Measurements from ENCODE around the gene SPATA6. TPM values are rescaled to one million over a fixed set of nuclear protein-coding genes. Genes with fewer than 3 reads are reported as not detected.

SPATA6 gene
- polyA plus RNA-seq, 1 donor from 2014 or later = 2.2 TPM

DNA sequence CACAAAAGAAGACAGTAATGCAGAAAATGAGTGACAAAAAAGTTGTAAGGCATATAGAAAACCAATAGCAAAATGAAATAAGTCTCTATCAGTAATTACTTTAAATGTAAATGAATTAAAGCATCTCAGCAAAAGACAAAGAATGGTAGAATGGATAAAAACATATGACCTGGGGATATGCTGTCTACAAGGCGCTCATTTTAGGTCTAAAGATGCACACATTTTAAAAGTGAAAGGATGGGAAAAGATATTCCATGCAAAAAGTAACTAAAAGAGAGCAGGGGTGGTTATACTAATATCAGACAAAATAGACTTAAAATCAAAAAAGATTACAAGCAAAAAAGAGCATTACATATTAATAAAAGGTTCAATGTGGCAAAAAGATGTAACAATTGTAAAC, 41.2 kb downstream of the SPATA6 start:
- Mint-ChIP-seq H3K27ac (no peak overlapping the region), H3K9me3 (peaks cover 3 to 6% (median 4%) of the 10 kb centered on the region in 3 donors)

DNA sequence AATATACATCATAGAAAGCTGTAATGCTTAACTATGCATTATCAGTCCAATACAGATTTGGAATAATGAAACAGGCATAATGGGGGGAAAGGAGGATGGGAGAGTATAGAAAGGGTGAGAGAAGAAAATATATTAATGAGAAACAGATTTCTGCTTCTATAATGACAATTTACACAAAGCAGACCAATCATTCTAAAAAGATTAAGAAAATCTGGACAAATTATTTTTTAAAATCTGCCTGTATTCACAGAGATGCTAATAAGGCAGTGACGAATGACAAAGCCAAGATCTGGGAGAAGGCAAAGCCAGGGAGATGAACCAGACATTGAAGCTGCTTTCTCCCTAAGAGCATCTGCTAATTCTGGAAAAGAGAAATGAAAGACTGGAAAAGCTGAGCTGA, 50.0 kb downstream of the SPATA6 start:
- Mint-ChIP-seq H3K4me1 (no peaks in the 10 kb centered on the region), H3K27me3 (no peaks in the 10 kb centered on the region), H3K4me3 (no peak overlapping the region), H3K9me3 (peaks cover 0 to 2% (median 0%) of the 10 kb centered on the region in 3 donors), H3K27ac (no peak overlapping the region), H3K36me3 (peaks cover 5% of the 10 kb centered on the region)

More for the DNA sequence above, 41.2 kb downstream of the SPATA6 start:
- H3K27me3 Mint-ChIP-seq = no peaks in the 10 kb centered on the region
- H3K4me3 Mint-ChIP-seq = no peak overlapping the region
- no peaks in the 10 kb centered on the region for H3K4me1 Mint-ChIP-seq
- peaks cover 2% of the 10 kb centered on the region for H3K36me3 Mint-ChIP-seq

DNA sequence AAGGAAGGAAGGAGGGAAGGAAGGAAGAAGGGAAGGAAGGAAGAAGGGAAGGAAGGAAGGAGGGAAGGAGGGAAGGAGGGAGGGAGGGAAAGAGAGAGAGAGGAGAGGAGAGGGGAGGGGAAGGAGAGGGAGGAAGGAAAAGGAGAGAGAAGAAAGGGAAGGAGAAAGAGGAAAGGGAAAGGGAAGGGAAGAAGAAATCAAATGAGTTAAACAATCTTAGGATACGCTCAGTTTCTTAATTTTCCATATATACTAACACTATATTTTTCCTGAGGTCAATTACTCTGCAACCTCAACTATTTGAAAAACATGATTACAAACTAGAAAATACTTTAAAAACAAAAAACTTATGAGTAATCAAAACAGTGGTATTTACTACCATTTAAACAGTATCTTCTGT, 53.3 kb downstream of the SPATA6 start:
- peaks cover 0 to 2% (median 0%) of the 10 kb centered on the region in 3 donors for H3K9me3 Mint-ChIP-seq
- H3K27ac Mint-ChIP-seq = no peak overlapping the region
- no peak overlapping the region for H3K4me3 Mint-ChIP-seq
- no peaks in the 10 kb centered on the region for H3K27me3 Mint-ChIP-seq
- no peaks in the 10 kb centered on the region for H3K4me1 Mint-ChIP-seq
- H3K36me3 Mint-ChIP-seq = peaks cover 5% of the 10 kb centered on the region

DNA sequence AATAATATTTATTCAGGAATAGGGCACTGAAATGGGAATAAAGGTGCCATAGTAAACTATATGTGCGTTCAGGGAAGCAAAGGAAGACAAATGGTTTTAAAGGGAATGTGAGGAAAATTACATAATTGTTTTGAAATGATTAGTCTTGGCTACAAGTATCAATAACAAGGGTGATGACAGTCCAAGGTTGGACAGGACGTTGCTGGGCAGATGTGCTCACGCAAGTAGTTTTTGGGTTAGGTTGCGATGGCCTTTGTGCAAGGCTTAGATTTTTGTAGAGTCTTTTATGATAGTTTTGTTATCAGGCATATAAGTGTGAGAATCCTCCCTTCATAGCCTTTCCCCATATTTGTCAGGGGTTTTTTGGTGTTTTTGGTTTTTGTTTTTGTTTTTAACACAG, 57.0 kb downstream of the SPATA6 start:
- Mint-ChIP-seq H3K4me1 (no peaks in the 10 kb centered on the region), H3K9me3 (no peaks in the 10 kb centered on the region), H3K27ac (no peak overlapping the region), H3K36me3 (peaks cover 2% of the 10 kb centered on the region), H3K4me3 (no peak overlapping the region), H3K27me3 (no peaks in the 10 kb centered on the region)

DNA sequence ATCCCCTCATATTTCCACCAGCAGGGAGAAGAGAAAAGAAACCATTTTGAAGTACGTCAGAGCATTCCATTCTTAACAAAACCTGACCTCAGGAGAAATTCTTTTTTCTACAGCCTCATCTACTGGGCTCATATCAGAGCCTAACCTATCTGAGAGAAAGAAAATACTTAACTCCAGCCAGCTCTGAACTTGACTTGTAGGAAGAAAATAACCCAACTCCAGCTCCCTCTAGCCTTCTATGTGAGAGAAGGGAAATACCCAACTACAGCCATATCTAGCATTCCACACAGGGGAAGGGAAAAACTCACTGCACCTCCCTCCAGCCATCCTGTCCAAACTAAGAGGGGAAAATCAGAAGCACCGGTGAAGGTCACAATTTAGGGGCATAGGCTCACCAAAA, 57.7 kb downstream of the SPATA6 start:
- Mint-ChIP-seq H3K4me3 (no peak overlapping the region), H3K27ac (no peak overlapping the region), H3K27me3 (no peaks in the 10 kb centered on the region), H3K9me3 (no peaks in the 10 kb centered on the region), H3K36me3 (peaks cover 2% of the 10 kb centered on the region), H3K4me1 (no peaks in the 10 kb centered on the region)

DNA sequence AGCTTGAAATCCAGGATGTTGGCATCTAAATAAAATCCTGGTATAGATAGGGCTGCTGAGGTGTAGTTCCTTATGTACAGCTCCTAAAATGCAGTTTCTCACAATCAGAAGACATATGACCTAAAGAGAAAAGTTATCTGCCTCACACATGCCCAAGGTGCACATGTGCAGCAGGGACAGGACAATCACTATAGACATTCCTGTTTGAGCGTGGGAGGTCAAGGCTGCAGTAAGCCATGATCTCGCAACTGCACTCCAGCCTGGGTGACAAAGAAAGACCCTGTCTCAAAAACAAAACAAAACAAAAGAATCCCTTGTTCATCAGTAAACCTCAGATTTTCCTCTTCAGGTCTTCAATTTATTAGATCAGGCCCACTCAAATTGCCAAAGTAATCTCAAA, 66.1 kb downstream of the SPATA6 start:
- Mint-ChIP-seq H3K9me3 (no peaks in the 10 kb centered on the region), H3K4me3 (no peak overlapping the region), H3K36me3 (no peaks in the 10 kb centered on the region), H3K27me3 (no peaks in the 10 kb centered on the region), H3K4me1 (no peaks in the 10 kb centered on the region), H3K27ac (no peak overlapping the region)

DNA sequence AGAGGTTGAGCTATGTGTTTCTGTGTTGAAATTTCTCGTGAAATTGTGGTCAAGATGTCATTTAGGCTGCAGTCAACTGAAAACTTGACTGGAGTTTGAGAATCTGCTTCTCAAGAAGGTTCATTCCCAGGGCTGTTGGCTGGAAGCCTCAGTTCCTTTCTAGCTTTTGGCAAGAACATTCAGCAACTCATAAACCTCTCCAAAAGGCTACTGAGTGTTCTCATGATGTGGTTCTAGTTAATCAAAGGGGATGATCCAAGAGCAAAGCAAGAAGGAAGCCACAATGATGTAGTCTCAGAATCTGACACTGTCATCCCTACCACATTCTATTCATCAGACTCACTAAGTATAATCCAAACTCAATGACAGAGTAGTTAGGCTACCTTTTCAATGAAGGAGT, 66.6 kb downstream of the SPATA6 start:
- H3K4me3 Mint-ChIP-seq = no peak overlapping the region
- H3K27me3 Mint-ChIP-seq = no peaks in the 10 kb centered on the region
- no peak overlapping the region for H3K27ac Mint-ChIP-seq
- H3K9me3 Mint-ChIP-seq = no peaks in the 10 kb centered on the region
- H3K36me3 Mint-ChIP-seq = no peaks in the 10 kb centered on the region
- no peaks in the 10 kb centered on the region for H3K4me1 Mint-ChIP-seq

DNA sequence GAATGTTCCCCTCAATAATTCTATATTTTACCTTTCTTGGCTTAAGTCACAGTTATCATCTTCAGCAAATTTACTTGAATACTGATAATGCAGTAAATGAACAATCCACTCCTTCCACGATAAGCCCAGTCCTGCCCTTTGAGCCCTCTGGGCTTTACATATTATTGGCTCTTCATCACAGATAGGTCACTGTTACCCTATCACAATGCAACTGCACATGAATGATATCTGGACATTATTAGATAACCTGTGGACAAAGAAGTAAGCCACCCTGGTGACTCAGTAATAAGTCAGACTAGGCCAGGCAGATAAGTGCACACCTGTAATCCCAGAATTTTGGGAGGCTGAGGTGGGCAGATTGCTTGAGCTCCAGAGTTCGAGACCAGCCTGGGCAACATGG, 69.4 kb downstream of the SPATA6 start:
- Mint-ChIP-seq H3K27me3 (no peaks in the 10 kb centered on the region), H3K4me1 (no peaks in the 10 kb centered on the region), H3K4me3 (no peak overlapping the region), H3K27ac (no peak overlapping the region), H3K36me3 (no peaks in the 10 kb centered on the region), H3K9me3 (no peaks in the 10 kb centered on the region)

DNA sequence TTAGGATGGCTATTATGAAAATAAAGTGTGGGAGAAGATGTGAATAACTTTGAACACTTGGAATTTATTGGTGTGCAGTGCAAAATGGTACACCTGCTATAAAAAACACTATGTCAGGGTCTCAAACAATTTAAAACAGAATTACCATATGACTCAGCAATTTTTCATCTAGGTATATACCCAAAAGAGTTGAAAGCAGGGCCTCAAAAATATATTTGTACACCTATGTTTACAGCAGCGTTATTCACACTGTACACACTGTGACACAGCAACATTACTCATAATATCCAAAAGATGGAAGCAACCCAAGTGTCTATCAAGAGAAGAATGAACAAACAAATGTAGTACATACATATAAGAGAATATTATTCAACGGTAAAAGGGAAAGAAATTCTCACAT, 75.8 kb downstream of the SPATA6 start:
- no peak overlapping the region for H3K4me3 Mint-ChIP-seq
- H3K27me3 Mint-ChIP-seq = no peaks in the 10 kb centered on the region
- H3K27ac Mint-ChIP-seq = no peak overlapping the region
- no peaks in the 10 kb centered on the region for H3K4me1 Mint-ChIP-seq
- peaks cover 1% of the 10 kb centered on the region for H3K36me3 Mint-ChIP-seq
- H3K9me3 Mint-ChIP-seq = peaks cover 0 to 3% (median 0%) of the 10 kb centered on the region in 3 donors

DNA sequence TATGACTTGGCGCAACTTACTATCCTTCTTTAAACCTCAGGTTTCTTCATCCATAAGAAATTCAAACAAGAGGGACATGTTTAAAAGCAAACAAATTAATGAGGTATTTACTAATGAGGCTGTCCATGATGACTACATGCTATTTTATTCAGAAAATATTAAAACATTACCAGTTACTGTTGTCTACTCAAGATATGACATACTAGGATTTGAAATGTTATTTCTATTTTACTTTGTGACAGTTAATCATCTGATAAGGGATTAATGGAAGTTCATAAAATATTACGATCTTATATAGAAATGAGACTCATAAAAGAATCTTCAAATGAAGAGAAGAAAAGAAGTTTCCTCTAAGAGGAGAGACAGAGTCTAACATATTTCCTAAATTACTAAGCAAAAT, 80.1 kb downstream of the SPATA6 start:
- Mint-ChIP-seq H3K4me1 (no peaks in the 10 kb centered on the region), H3K9me3 (peaks cover under 1 to 3% (median 3%) of the 10 kb centered on the region in 3 donors), H3K36me3 (peaks cover 1% of the 10 kb centered on the region), H3K27me3 (peaks cover 6% of the 10 kb centered on the region), H3K4me3 (no peak overlapping the region), H3K27ac (no peak overlapping the region)

DNA sequence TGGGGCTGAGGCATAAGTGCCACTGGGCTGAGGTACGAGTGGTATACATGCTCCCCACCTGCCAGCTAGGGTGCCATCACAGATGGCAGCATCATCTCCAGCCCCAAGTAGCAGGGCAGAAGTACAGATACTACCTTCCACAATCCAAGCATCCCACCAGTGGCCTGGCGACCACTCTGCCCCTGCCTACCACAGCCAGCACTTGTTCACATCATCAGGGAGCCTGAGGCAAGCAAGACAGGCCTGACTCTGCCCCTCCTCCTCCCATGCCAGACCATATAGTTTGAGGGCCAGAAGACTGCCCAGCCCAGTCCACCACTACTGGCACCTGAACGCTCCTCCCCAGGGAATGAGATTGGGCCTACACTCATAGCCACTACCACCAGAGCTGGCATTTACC, 84.6 kb downstream of the SPATA6 start:
- no peaks in the 10 kb centered on the region for H3K36me3 Mint-ChIP-seq
- no peak overlapping the region for H3K27ac Mint-ChIP-seq
- H3K4me3 Mint-ChIP-seq = no peak overlapping the region
- H3K4me1 Mint-ChIP-seq = no peaks in the 10 kb centered on the region
- peaks cover 3 to 6% (median 5%) of the 10 kb centered on the region in 3 donors for H3K9me3 Mint-ChIP-seq
- H3K27me3 Mint-ChIP-seq = peaks cover 6% of the 10 kb centered on the region

DNA sequence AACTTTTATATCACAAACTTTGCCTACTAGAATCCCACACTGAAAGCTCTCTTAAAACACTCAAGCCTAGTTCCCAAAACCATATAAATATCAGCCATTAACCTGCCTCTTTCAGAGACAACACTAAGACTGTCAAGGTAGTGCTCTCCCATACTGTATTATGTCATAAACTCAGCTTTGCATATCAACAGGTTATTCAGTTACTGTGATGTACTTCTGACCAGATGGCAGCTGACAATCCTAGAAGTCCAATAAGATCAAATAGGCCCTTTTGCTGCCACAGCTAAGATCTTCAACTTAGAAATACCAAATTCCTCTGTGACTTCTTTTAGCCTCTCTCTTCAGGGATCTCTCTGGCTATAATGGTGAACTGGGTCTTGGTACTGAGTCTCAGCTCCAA, 97.2 kb downstream of the SPATA6 start:
- no peaks in the 10 kb centered on the region for H3K4me1 Mint-ChIP-seq
- no peaks in the 10 kb centered on the region for H3K27me3 Mint-ChIP-seq
- H3K27ac Mint-ChIP-seq = no peak overlapping the region
- H3K4me3 Mint-ChIP-seq = no peak overlapping the region
- H3K36me3 Mint-ChIP-seq = peaks cover 9% of the 10 kb centered on the region
- peaks cover 12 to 39% (median 15%) of the 10 kb centered on the region in 3 donors for H3K9me3 Mint-ChIP-seq

DNA sequence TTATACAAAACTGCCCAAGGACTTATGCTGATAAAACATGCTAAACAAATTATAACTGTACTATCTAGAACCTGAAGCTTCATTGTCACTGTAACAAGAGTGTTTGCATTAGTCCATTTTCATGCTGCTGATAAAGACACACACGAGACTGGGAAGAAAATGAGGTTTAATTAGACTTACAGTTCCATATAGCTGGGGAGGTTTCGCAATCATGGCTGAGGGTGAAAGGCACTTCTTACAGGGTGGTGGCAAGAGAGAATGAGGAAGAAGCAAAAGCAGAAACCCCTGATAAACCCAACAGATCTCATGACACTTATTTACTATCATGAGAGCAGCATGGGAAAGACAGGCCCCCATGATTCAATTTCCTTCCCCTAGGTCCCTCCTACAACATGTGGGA, 100.4 kb downstream of the SPATA6 start:
- peak overlapping the region in 1 of 4 donors; percentile 48 for H3K4me3 Mint-ChIP-seq
- no peaks in the 10 kb centered on the region for H3K27me3 Mint-ChIP-seq
- no peaks in the 10 kb centered on the region for H3K4me1 Mint-ChIP-seq
- H3K27ac Mint-ChIP-seq = no peak overlapping the region
- H3K9me3 Mint-ChIP-seq = peaks cover 7 to 25% (median 11%) of the 10 kb centered on the region in 3 donors
- H3K36me3 Mint-ChIP-seq = no peaks in the 10 kb centered on the region

DNA sequence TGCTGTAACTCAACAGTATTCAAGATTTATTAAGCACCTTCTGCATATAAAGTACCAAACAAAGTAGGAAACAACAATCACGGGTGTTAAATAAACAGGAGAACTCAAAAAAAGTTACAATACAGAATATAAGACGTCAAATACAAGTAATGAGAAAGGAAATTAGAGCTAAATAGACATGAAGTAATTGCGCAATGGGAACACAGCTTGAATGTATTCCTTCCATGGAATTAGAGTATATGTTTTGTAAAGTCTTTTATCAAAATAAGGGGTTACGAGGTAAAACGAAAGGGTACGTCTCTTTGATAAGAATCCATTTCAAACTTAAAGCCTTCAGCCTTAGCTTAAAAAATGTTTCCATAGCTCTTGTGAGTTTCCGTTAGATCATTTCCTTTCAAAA, 109.1 kb downstream of the SPATA6 start:
- H3K27ac Mint-ChIP-seq = no peak overlapping the region
- H3K36me3 Mint-ChIP-seq = no peaks in the 10 kb centered on the region
- H3K9me3 Mint-ChIP-seq = peaks cover 0 to 3% (median 0%) of the 10 kb centered on the region in 3 donors
- H3K27me3 Mint-ChIP-seq = no peaks in the 10 kb centered on the region
- no peak overlapping the region for H3K4me3 Mint-ChIP-seq
- H3K4me1 Mint-ChIP-seq = no peaks in the 10 kb centered on the region

DNA sequence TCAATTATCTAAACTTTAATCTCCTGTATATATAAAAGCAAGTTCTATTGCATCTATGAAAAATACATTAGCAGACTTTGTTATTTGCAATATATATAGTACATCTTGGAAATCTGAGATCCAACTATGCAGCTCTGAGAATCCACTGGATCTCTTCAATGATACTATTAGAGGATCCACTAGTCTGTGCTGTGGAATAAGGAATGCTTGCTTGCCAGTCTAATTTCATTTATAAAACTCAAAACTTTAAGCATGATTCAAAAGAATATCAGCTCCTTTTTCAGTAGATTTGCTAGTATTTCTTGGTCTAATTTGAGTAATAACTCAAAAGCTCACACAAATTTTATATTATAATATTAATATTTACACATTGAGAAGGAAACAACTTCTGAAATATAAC, 115.1 kb downstream of the SPATA6 start:
- H3K27me3 Mint-ChIP-seq = no peaks in the 10 kb centered on the region
- no peaks in the 10 kb centered on the region for H3K36me3 Mint-ChIP-seq
- H3K27ac Mint-ChIP-seq = no peak overlapping the region
- peaks cover 0 to 5% (median 2%) of the 10 kb centered on the region in 3 donors for H3K9me3 Mint-ChIP-seq
- H3K4me1 Mint-ChIP-seq = no peaks in the 10 kb centered on the region
- no peak overlapping the region for H3K4me3 Mint-ChIP-seq

DNA sequence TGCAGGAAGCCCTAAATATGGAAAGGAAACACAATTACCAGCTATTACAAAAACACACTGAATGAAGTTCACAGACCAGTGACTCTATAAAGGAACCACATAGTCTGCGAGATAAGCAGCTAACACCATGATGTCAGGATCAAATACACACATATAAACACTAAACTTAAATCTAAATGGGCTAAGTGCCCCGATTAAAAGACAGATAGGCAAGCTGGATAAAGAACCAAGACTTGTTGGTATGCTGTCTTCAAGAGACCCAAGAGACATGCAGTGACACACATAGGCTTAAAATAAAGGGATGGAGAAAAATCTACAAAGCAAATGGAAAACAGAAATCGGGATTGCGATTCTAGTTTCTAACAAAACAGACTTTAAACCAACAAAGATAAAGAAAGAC, 127.6 kb downstream of the SPATA6 start:
- peaks cover 2% of the 10 kb centered on the region for H3K36me3 Mint-ChIP-seq
- no peak overlapping the region for H3K27ac Mint-ChIP-seq
- no peaks in the 10 kb centered on the region for H3K4me1 Mint-ChIP-seq
- no peak overlapping the region for H3K4me3 Mint-ChIP-seq
- no peaks in the 10 kb centered on the region for H3K27me3 Mint-ChIP-seq
- peaks cover 2 to 19% (median 12%) of the 10 kb centered on the region in 3 donors for H3K9me3 Mint-ChIP-seq

DNA sequence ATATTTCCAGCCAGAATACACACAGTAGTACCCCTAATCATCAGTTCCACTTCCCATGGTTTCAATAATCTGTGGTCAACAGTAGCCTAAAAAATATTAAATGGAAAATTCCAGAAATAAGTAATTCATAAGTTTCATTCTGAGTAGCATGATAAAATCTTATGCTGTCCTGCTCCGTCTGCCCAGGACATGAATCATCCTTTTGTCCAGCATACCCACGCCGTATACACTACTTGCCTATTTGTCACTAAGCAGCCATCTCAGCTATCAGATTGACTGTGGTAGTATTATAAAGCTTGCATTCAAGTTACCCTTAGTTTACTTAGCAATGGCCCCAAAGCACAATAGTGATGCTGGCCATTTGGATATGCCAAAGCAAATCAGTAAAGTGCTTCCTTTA, 130.8 kb downstream of the SPATA6 start:
- peaks cover 2 to 19% (median 13%) of the 10 kb centered on the region in 3 donors for H3K9me3 Mint-ChIP-seq
- no peak overlapping the region for H3K27ac Mint-ChIP-seq
- no peaks in the 10 kb centered on the region for H3K27me3 Mint-ChIP-seq
- H3K4me3 Mint-ChIP-seq = no peak overlapping the region
- no peaks in the 10 kb centered on the region for H3K4me1 Mint-ChIP-seq
- peaks cover 2% of the 10 kb centered on the region for H3K36me3 Mint-ChIP-seq

Measured in IgD-negative memory B cell (primary cell).